PC-3 (cell line): Measurements from ENCODE around the gene UBE2E2. TPM values are rescaled to one million over a fixed set of nuclear protein-coding genes. Genes with fewer than 3 reads are reported as not detected.
A peak's percentile ranks its signal among the peaks of the same experiment; 100 is the strongest.

Source experiments
- ATAC-seq: fragments of 200-7000 bp; cut with Tn5 transposase; 2 replicates; pipeline ENCODE4 v1.9.1; 2020; ENCODE audit warnings: mild to moderate bottlenecking, moderate library complexity
- BruUV-seq: library from RNA; stranded (reverse); fragments of 400-500 nt; replicated peaks from 2 replicates; lab custom pipeline; 2021; lab: Mats Ljungman, UMichigan
- CTCF ChIA-PET: fragments of 300-600 bp; sonication (Branson Sonifier 250); formaldehyde crosslinking; loops from one replicate; lab custom pipeline; 2022; ENCODE audit warnings: antibody characterized with exemption; lab: Charles Lee
- POLR2A ChIA-PET: fragments of 300-600 bp; sonication (Branson Sonifier 250); formaldehyde crosslinking; loops from one replicate; lab custom pipeline; 2022; ENCODE audit warnings: antibody characterized with exemption; ENCODE audit not compliant: unreplicated experiment; lab: Charles Lee
- DNase-seq: peaks from one replicate; pipeline ENCODE4 v3.0.0-alpha.2; 2015
- H2AFZ ChIP-seq: fragments of 300-600 bp; sonication (generic); 2 replicates; pipeline ENCODE4 v1.6.0; 2016; ENCODE audit warnings: antibody characterized with exemption, low read length
- H3F3A ChIP-seq: fragments of 300-600 bp; sonication (generic); one replicate; pipeline ENCODE4 v1.6.0; 2017; ENCODE audit warnings: antibody characterized with exemption, low read length, control low read depth, mild to moderate bottlenecking; ENCODE audit not compliant: unreplicated experiment
- H3K27ac ChIP-seq: fragments of 300-600 bp; sonication (generic); 2 replicates; pipeline ENCODE4 v1.5.1; 2016; ENCODE audit warnings: mild to moderate bottlenecking, low read length
- H3K27me3 ChIP-seq: fragments of 300-600 bp; sonication (generic); 2 replicates; pipeline ENCODE4 v1.6.1; 2016; ENCODE audit warnings: low read length, mixed read lengths
- H3K36me3 ChIP-seq: fragments of 300-600 bp; sonication (generic); 2 replicates; pipeline ENCODE4 v1.6.1; 2016; ENCODE audit warnings: low read depth, mixed run types, low read length, mixed read lengths
- H3K4me1 ChIP-seq: fragments of 300-600 bp; sonication (generic); 2 replicates; pipeline ENCODE4 v1.5.1; 2016; ENCODE audit warnings: low read length; ENCODE audit not compliant: insufficient read depth
- H3K4me2 ChIP-seq: fragments of 300-600 bp; sonication (generic); 2 replicates; pipeline ENCODE4 v1.6.0; 2016; ENCODE audit warnings: low read length
- H3K4me3 ChIP-seq: fragments of 300-600 bp; sonication (generic); 2 replicates; pipeline ENCODE4 v1.5.1; 2016; ENCODE audit warnings: mild to moderate bottlenecking, low read length, mixed read lengths
- H3K79me2 ChIP-seq: fragments of 300-600 bp; sonication (generic); 2 replicates; pipeline ENCODE4 v1.6.1; 2017; ENCODE audit warnings: low read length, mixed read lengths
- H3K9ac ChIP-seq: fragments of 300-600 bp; sonication (generic); 2 replicates; pipeline ENCODE4 v1.6.0; 2016; ENCODE audit warnings: mild to moderate bottlenecking, low read length
- H3K9me2 ChIP-seq: fragments of 300-600 bp; sonication (generic); replicated peaks from 2 replicates; pipeline ENCODE4 v1.6.1; 2016; ENCODE audit warnings: mixed run types, low read length, mixed read lengths
- H3K9me3 ChIP-seq: fragments of 300-600 bp; sonication (generic); 2 replicates; pipeline ENCODE4 v1.6.1; 2016; ENCODE audit warnings: low read length, mixed read lengths
- H4K20me1 ChIP-seq: fragments of 300-600 bp; sonication (generic); 2 replicates; pipeline ENCODE4 v1.6.1; 2016; ENCODE audit warnings: low read length, mixed read lengths
- CTCF ChIP-seq: fragments of 300-600 bp; sonication (generic); conservative IDR thresholded peaks from 2 replicates; pipeline ENCODE4 v1.5.1; 2017; ENCODE audit warnings: antibody characterized with exemption, low read depth, mild to moderate bottlenecking, low read length
- EZH2 ChIP-seq: fragments of 300-600 bp; sonication (generic); IDR thresholded peaks from one replicate; pipeline ENCODE4 v1.6.1; 2017; ENCODE audit warnings: antibody characterized with exemption, mild to moderate bottlenecking, low read length; ENCODE audit not compliant: unreplicated experiment
- EZH2phosphoT487 ChIP-seq: fragments of 300-600 bp; sonication (generic); IDR thresholded peaks from 2 replicates; pipeline ENCODE4 v1.6.1; 2018; ENCODE audit warnings: mild to moderate bottlenecking, antibody characterized with exemption, low read length, borderline replicate concordance
- intact Hi-C: fragments of 100-400 bp; cut with micrococcal nuclease; formaldehyde crosslinking; loops from 2 replicates; pipeline ENCODE4 v1.9.0; 2023
- total RNA-seq: library from RNA; depleted of rRNA; stranded (reverse); fragments of >200 nt; gene quantifications from 2 replicates; pipeline ENCODE4 v1.2.3, GENCODE V29; 2014

UBE2E2 gene
- total RNA-seq, 1 experiment from 2014 or later: 25.6 TPM

DNA sequence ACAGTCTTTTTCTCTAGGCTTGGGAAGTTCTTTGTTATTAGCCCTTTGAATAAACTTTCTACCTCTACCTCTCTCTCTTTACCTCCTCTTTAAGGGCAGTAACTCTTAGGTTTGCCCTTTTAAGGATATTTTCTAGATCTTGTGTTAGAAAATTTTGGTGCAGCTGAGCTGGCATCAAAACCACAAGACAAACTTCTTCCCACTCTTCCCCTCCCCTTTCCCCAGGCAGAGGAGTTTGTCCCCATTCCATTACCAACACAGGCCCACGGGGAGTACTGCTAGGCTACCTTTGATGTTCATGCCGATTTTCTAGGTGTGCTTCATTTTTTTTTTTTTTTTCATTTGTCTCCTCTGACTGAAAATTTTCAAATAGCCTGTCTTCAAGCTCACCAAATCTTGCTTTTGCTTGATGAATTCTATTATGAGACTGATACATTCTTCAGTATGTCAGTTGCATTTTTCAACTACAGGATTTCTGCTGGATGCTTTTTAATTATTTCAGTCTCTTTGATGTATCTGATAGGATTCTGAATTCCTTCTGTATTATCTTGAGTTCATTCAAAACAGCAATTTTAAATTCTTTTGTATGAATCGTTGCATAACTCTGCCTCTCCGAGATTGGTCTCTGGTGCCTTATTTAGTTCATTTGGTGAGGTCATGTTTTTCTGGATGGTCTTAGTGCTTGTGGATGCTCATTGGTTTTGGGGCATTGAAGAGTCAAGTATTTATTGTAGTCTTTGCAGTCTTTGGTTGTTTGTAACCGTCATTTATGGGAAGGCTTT, 112.0 kb downstream of the UBE2E2 start:
- Histone ChIP-seq H3K9me3 (no peaks in the 10 kb centered on the region; the same call in 1 of the 2 replicates), H4K20me1 (no peaks in the 10 kb centered on the region; the same call in 1 of the 2 replicates), H3K4me3 (no peak overlapping the region), H3K4me2 (no peak overlapping the region), H2AFZ (no peak overlapping the region), H3K4me1 (no peaks in the 10 kb centered on the region), H3K9me2 (no peaks in the 10 kb centered on the region), H3K79me2 (peaks cover 9% of the 10 kb centered on the region), H3F3A (no peaks in the 10 kb centered on the region), H3K36me3 (no peaks in the 10 kb centered on the region), H3K27ac (no peak overlapping the region), H3K27me3 (no peaks in the 10 kb centered on the region), H3K9ac (no peak overlapping the region)
- POLR2A ChIA-PET: no interaction called here
- BruUV-seq: no TSS peak
- DNase-seq (peak; percentile 8), ATAC-seq (no peak)
- CTCF ChIA-PET: no interaction called here
- no peak for TF ChIP-seq EZH2
- no peak for TF ChIP-seq EZH2phosphoT487
- TF ChIP-seq CTCF: no peak
- intact Hi-C loops: no loop called here

GRCh38 chr3:23316924-23317323, 113.8 kb downstream of the UBE2E2 start:
- H3K9me3 ChIP-seq: no peaks in the 10 kb centered on the region; the same call in 1 of the 2 replicates
- intact Hi-C loops: no loop called here
- H3K4me2 ChIP-seq: no peak overlapping the region
- ChIA-PET POLR2A (no interaction called here), CTCF (no interaction called here)
- no peaks in the 10 kb centered on the region for H3K27me3 ChIP-seq
- H4K20me1 ChIP-seq: peaks cover 5% of the 10 kb centered on the region; the same call in 1 of the 2 replicates
- ATAC-seq (no peak), DNase-seq (no peak)
- TF ChIP-seq EZH2phosphoT487 (no peak), CTCF (no peak), EZH2 (no peak)
- H3K9ac ChIP-seq: no peak overlapping the region
- no peak overlapping the region for H3K4me3 ChIP-seq
- H3K36me3 ChIP-seq: no peaks in the 10 kb centered on the region
- H2AFZ ChIP-seq: no peak overlapping the region
- H3F3A ChIP-seq: no peaks in the 10 kb centered on the region
- H3K79me2 ChIP-seq: peaks cover 13% of the 10 kb centered on the region
- no TSS peak for BruUV-seq
- H3K27ac ChIP-seq: no peak overlapping the region
- H3K4me1 ChIP-seq: peaks cover 16% of the 10 kb centered on the region
- H3K9me2 ChIP-seq: no peaks in the 10 kb centered on the region
